ENCODE measurements around the gene RNF32.
"Not testable (repeated sequence)": the region's sequence is repeated elsewhere in the genome, so short reads cannot be mapped to it uniquely, and the experiment has no call there.

Gene RNF32

GRCh38 chr7:156642306-156643045 lies 1.9 kb downstream of the RNF32 start:
- no peak for DNase-seq

- not testable (repeated sequence) for DNase-seq
These were observed 6.8 kb downstream of the RNF32 start for GRCh38 chr7:156647330-156647729.

GRCh38 chr7:156650042-156650441 lies 9.5 kb downstream of the RNF32 start:
- DNase-seq: no peak

DNA sequence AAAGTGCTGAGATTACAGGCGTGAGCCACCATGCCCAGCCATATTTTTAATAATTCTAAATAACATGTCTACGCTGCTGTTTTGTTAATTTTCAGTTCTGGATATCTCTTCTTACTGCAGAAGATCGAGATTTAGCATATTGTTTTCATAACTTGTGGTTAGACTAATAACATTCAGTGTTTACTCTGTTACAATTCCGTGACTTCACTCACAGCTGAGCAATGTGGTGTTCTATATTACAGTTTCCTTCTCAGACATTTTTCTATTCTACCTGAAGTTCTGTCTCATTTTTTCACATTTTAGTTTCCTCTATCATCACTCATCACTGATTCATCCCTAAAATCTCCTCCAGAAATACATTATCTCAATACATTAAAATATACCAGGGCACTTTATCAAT lies 10.9 kb downstream of the RNF32 start:
- no peak for DNase-seq

DNA sequence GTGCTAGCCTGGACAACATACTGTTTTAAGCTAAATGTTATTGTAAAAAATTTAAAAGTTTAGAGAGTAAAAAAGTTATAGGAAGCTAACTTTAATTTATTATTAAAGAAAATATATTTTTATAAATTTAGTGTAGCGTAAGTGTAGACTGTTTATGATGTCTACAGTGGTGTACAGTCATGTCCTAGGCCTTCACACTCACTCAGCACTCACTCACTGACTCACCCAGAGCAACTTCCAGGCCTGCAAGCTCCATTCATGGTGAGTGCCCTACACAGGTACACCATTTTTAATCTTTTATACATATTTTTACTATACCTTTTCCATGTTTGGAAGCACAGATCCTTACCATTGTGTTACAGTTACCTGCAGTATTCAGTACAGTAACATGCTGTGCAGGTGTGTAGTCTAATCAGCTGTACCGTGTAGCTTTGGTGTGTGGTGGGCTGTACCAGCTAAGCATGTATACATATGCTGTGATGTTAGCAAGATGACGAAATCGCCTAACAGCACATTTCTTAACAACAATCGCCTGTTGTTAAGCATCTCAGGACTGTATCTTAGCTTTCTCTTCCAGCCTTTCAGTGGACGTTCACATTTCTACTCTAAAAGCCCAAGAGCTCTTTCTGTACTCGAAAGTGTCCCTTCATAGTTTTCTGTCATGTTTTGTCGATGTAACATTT lies 12.5 kb downstream of the RNF32 start:
- no peak for DNase-seq

DNA sequence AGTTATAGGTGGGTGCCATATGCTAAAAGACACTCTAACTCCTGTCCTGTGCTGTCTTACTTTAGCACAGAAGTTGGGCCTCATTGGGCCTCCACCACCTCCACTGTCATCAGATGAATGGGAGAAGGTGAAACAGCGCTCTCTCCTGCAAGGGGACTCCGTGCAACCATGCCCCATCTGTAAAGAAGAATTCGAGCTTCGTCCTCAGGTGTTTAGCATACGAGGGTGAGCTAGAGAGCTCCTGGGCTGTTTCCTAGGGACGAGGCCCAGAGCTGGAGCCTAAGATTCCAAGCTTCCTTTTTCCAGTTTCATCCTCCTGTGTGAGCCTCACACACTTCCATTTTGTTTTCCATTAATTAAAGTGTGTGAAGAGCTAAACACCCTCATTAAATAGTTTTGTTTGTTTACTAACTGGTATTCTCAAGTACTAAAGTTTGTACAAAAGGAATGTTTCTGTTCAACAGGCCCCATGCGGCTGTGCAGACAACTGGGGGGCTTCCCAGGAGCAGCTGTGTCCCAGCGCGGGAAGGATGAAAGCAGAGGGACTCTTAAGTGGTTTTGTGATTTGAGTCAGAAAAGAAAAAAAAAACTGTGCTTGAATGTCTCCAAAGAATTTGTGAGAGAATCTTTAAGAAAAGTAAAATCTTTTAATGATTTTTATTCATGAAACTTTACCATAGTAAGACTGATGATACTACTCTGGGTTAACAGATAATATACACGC lies 14.1 kb downstream of the RNF32 start:
- DNase-seq: no peak

DNA sequence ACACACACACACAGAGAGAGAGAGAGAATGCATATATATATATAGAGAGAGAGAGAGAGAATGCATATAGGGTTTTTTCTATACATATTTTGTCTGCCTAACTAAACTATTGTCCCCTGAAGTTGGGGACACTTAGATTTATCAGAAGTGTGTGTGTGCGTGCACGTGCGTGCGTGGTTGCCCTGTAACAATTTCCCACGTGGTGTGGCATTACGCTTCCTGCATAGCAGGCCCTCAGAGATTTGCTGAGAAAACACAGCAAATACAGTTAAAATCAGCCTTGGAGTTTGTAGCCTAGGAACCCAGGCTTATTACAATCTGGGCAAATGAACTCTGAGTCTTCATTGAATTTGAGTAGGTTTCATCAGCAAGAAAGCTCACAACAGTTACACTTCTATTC lies 14.7 kb downstream of the RNF32 start:
- no peak for DNase-seq

- no peak for DNase-seq
These were observed 15.4 kb downstream of the RNF32 start for GRCh38 chr7:156655983-156656382.

- no peak for DNase-seq
These were observed 16.0 kb downstream of the RNF32 start for GRCh38 chr7:156656598-156656997.

DNA sequence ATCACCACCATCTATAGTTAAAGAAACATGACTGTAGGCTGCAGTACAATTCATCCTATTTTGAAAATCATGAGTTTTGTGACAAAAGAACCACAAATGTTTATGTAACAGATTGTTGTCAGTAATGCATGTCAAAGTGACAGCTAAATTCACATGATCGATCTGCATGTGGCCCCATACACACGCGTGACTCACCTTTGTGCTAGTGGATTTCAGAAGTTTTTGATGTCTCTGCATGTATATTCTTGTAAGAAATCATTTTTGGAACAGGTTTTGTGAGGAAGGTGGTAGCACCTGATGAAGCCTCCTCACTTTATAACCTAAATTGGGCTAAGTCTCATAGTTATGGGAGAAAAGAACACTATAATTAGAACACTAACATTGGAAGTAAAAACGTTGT lies 17.1 kb downstream of the RNF32 start:
- DNase-seq: no peak

GRCh38 chr7:156659203-156659602 lies 18.6 kb downstream of the RNF32 start:
- no peak for DNase-seq

DNA sequence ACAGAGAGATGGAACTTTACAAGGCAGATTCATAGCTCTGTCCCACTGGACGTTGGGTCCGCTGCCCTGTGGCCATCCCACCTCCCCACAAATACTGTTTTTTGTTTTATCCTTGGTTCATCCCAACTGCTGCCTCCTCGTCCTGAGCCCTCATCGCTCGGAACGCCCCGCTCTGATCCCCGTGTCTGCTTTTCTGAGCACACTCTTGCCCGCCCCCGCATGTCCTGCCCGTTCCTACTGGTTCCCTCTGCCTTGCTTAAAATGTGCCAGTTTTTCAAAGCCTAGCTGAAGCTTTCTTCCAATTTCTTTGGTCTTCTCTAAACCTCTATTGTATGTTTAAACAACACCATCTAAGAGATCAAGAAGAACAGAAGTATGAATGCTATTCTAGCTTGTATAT lies 19.4 kb downstream of the RNF32 start:
- DNase-seq: no peak

DNA sequence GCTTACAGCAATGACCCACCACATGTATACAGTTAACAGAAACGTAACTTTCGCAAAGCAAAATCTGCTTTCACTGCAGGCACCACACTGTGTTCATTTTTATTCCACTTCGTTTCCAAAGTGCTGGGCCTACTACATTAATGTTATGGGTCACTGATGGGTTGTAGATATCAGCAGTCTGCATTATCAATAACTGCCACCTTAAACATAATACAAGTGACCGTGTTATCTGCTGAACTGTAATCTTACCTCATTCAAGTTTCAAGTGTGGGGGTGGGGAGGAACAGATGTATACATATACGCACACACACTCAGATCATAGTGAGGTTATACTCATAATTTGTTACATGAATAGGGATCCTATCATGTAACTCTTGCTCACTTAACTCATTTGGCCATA lies 21.1 kb downstream of the RNF32 start:
- no peak for DNase-seq

GRCh38 chr7:156662277-156662676 lies 21.7 kb downstream of the RNF32 start:
- no peak for DNase-seq

DNA sequence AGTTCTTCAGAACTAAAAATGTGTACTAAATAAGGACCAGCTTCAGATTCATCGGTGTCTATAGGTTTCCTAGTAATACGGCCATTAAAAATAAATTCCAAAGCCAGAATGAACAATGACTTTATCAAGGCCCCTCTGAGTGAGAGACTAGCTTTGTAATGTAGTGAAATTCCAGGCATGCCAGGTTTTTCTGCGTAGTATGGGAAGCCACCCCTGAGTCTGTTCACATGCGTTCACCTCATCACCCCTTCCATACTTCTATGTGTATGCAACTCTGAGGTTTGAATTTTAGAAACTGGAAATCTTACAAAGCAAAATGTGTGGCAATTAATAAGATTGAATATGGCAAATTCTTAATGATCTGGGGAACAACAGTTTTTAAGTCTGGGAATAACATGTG lies 24.5 kb downstream of the RNF32 start:
- no peak for DNase-seq

GRCh38 chr7:156666368-156667109 lies 26.0 kb downstream of the RNF32 start:
- no peak for DNase-seq

DNA sequence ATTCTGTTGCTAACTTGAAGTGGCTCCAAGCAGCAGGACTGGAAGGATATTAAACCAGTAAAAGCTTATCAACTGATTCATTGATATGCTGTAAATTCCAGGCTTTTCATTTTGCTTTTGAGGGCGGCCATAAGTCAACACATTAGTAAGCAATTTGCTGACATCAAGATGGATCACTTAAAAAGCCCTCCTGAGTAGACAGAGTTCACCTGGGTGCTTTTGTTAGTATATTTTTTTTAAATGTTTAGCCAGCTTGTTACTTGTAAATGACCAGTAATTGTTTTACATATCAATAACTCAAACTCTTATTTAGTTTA lies 26.5 kb downstream of the RNF32 start:
- no peak for DNase-seq

DNA sequence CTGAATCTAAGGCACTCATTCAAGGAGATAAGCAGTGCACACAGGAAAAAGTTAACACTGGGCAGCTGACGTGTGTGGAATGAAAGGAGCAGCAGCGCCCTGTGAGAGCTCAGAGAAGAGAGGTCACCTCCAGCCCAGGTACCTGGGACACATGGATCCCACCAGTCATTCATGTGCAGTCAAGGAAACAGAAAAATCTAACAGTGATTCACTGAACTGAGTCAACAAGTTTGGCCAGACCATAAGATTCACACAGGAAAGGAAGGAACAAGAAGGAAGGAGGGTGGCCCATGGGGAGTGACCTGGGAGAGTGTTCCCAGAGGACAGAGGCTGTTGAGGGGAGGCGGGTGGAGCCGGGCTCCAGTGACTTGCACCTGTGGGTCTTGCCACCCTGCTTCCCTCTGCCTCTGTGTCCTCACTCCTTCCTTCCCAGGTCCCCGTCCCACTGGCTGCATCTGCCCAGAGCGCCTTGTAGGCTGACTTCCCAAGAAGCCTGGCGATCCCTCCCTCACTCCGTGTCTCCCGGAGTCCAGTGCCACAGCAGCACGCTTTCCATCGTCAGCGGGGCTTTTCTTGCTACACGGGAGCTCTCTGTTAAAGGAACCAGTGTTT lies 27.7 kb downstream of the RNF32 start:
- no peak for DNase-seq

DNA sequence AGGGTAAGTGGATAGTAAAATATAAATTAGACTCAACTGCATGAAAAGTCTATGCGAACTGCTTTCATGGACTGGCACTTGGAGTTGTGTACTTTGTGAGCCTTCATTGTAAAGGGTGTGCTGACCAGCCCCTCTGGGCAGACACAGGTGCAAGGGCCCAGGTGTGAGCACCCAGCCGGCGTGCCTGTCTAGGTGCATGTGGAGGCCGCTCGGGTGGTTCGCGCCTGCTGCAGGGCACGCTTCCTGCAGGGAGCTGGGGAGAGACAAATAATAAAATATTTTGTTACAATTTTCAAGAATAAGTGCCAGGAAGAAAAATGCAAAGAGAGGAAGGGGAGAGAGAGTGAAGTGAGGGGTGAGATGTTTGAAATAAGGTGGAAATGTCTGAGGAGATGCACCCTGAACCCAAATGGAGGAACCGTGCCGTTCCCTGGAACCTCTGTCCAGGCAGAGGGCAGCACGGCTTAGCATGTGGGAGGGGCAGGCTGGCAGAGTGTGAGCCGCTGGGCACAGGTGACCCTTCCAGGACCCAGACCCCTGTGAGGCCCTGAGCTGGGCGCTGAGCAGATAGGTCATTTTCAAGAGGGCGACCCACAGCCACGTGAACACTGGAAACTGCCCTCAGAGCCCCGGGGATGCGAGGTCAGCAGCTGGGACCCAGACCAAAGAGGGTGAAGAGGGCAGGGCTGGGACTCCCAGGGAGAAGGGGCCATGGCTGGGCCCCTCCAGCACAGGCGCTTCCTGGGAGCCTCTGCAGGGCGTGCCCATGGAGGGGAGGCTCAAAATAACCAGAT lies 28.7 kb downstream of the RNF32 start:
- DNase-seq: no peak

GRCh38 chr7:156673454-156673853 lies 32.9 kb downstream of the RNF32 start:
- no peak for DNase-seq

DNA sequence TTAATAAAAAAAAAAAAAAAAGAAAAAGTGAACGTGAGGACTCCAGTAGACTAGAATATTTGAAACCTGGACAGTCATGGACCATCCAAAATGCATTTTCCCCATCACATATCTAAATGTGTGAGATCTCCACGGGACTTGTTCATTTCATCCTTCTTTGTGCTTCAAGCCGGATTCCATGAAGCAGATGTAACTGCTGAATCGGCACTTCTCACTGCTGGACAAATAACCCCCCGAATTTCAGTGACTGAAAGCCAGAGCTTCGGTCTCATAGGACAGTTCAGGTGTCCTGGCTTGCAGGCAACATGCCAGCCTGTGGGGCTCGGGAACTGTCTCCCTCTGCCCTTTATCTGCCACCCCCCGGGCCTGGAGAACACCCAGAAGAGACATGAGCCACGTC lies 33.3 kb downstream of the RNF32 start:
- no peak for DNase-seq

GRCh38 chr7:156675721-156676120 lies 35.1 kb downstream of the RNF32 start:
- DNase-seq: no peak
